Measurements from ENCODE around the gene TRAF3.
"Not testable (repeated sequence)": the region's sequence is repeated elsewhere in the genome, so short reads cannot be mapped to it uniquely, and the experiment has no call there.

The TRAF3 gene

GRCh38 chr14:102807013-102807406, 29.8 kb downstream of the TRAF3 start:
- DNase-seq (ENCODE audit: low read depth) = no peak

- DNase-seq (ENCODE audit: low read depth) = no peak
Observed at GRCh38 chr14:102809870-102810269, 32.6 kb downstream of the TRAF3 start.

- DNase-seq (ENCODE audit: low read depth) = no peak
Observed at GRCh38 chr14:102810523-102810922, 33.3 kb downstream of the TRAF3 start.

GRCh38 chr14:102811254-102811963, 34.2 kb downstream of the TRAF3 start:
- no peak for DNase-seq (ENCODE audit: low read depth)

GRCh38 chr14:102811971-102812370, 34.7 kb downstream of the TRAF3 start:
- no peak for DNase-seq (ENCODE audit: low read depth)

- DNase-seq (ENCODE audit: low read depth) = no peak
Observed at GRCh38 chr14:102813691-102814090, 36.4 kb downstream of the TRAF3 start.

GRCh38 chr14:102817318-102817717, 40.1 kb downstream of the TRAF3 start:
- DNase-seq (ENCODE audit: low read depth) = no peak

- no peak for DNase-seq (ENCODE audit: low read depth)
Observed at GRCh38 chr14:102817942-102818940, 41.0 kb downstream of the TRAF3 start.

- DNase-seq (ENCODE audit: low read depth) = peak; percentile 15
Observed at GRCh38 chr14:102819176-102819628, 42.0 kb downstream of the TRAF3 start.

- DNase-seq (ENCODE audit: low read depth) = no peak
Observed at GRCh38 chr14:102819747-102820330, 42.6 kb downstream of the TRAF3 start.

GRCh38 chr14:102821252-102821651, 44.0 kb downstream of the TRAF3 start:
- DNase-seq (ENCODE audit: low read depth) = no peak

- DNase-seq (ENCODE audit: low read depth) = no peak
Observed at GRCh38 chr14:102822311-102822863, 45.1 kb downstream of the TRAF3 start.

GRCh38 chr14:102822887-102823286, 45.6 kb downstream of the TRAF3 start:
- not testable (repeated sequence) for DNase-seq (ENCODE audit: low read depth)

GRCh38 chr14:102823546-102823945, 46.3 kb downstream of the TRAF3 start:
- no peak for DNase-seq (ENCODE audit: low read depth)

GRCh38 chr14:102824832-102825231, 47.6 kb downstream of the TRAF3 start:
- no peak for DNase-seq (ENCODE audit: low read depth)

- DNase-seq (ENCODE audit: low read depth) = no peak
Observed at GRCh38 chr14:102825307-102826095, 48.3 kb downstream of the TRAF3 start.

- DNase-seq (ENCODE audit: low read depth) = no peak
Observed at GRCh38 chr14:102826161-102826560, 48.9 kb downstream of the TRAF3 start.

GRCh38 chr14:102826751-102827675, 49.8 kb downstream of the TRAF3 start:
- no peak for DNase-seq (ENCODE audit: low read depth)

GRCh38 chr14:102827716-102828115, 50.5 kb downstream of the TRAF3 start:
- DNase-seq (ENCODE audit: low read depth) = no peak

GRCh38 chr14:102828151-102828550, 50.9 kb downstream of the TRAF3 start:
- no peak for DNase-seq (ENCODE audit: low read depth)

Data from activated gamma-delta T cell treated with anti-CD3 and anti-CD28 coated beads, Interleukin-2, amount 50 U/mL, for 16 hours (primary cell).